H1 (cell line): ENCODE results near the gene SPINT2. TPM values are rescaled to one million over a fixed set of nuclear protein-coding genes. Genes with fewer than 3 reads are reported as not detected.

Experiments used
- CTCF ChIA-PET: fragments of 300-600 bp; sonication (Branson Sonifier 250); formaldehyde crosslinking; loops from one replicate; lab custom pipeline; 2021; ENCODE audit not compliant: partially characterized antibody; lab: Charles Lee
- POLR2A ChIA-PET: fragments of 300-600 bp; sonication (Branson Sonifier 250); formaldehyde crosslinking; loops from one replicate; lab custom pipeline; 2021; ENCODE audit warnings: inconsistent platforms; ENCODE audit not compliant: partially characterized antibody; lab: Charles Lee
- DNase-seq, 2 experiments: peaks; one replicate each; pipeline versions ENCODE4 v3.0.0 to v3.0.0-alpha.2; 2010 to 2022; ENCODE audit warnings: low spot score in 2 of 2, low read depth in 1 of 2, mixed read lengths in 1 of 2
- FAIRE-seq: peaks from 2 replicates; lab custom pipeline; 2011; peaks lifted over from hg19 to GRCh38; lab: Jason Lieb, UNC
- H2AFZ ChIP-seq: 2 replicates; pipeline ENCODE4 v1.8.1; 2012; ENCODE audit warnings: low read length, inconsistent platforms
- H2AK5ac ChIP-seq: 2 replicates; pipeline ENCODE4 v1.6.1; 2013; ENCODE audit warnings: low read depth, low read length
- H2BK120ac ChIP-seq: replicated peaks from 2 replicates; pipeline ENCODE3; 2013; ENCODE audit warnings: low read depth, low read length, inconsistent platforms
- H2BK12ac ChIP-seq: 2 replicates; pipeline ENCODE4 v1.6.1; 2013; ENCODE audit warnings: low read depth, low read length
- H2BK15ac ChIP-seq: 2 replicates; pipeline ENCODE4 v1.6.1; 2013; ENCODE audit warnings: low read length
- H2BK20ac ChIP-seq: 2 replicates; pipeline ENCODE4 v1.6.1; 2013; ENCODE audit warnings: low read length
- H2BK5ac ChIP-seq: 2 replicates; pipeline ENCODE4 v1.6.1; 2013; ENCODE audit warnings: low read depth, low read length
- H3K14ac ChIP-seq: 2 replicates; pipeline ENCODE4 v1.6.1; 2013; ENCODE audit warnings: inconsistent platforms; ENCODE audit not compliant: insufficient read length
- H3K18ac ChIP-seq: 2 replicates; pipeline ENCODE4 v1.6.1; 2013; ENCODE audit warnings: low read length; ENCODE audit errors: extremely low read depth
- H3K23ac ChIP-seq: 2 replicates; pipeline ENCODE4 v1.6.1; 2013; ENCODE audit warnings: inconsistent platforms; ENCODE audit not compliant: insufficient read length
- H3K23me2 ChIP-seq: 2 replicates; pipeline ENCODE4 v1.6.1; 2013; ENCODE audit warnings: low read depth, low read length
- H3K27ac ChIP-seq: 2 replicates; pipeline ENCODE4 v1.6.1; 2011; ENCODE audit warnings: low read depth, low read length, inconsistent platforms
- H3K27me3 ChIP-seq, 4 experiments: replicated peaks in 1 of 4; 1 replicate in 1 of 4; 2 replicates in 3 of 4; pipeline versions ENCODE4 v1.6.1 to v1.8.1; 2011 to 2013; ENCODE audit warnings: low read length in 3 of 4, mild to moderate bottlenecking in 3 of 4, inconsistent platforms in 2 of 4, mixed read lengths in 2 of 4, moderate library complexity in 1 of 4; ENCODE audit not compliant: control insufficient read depth in 3 of 4, insufficient read depth in 3 of 4; ENCODE audit errors: extremely low read depth in 1 of 4
- H3K36me3 ChIP-seq, 4 experiments: 2 replicates each; pipeline versions ENCODE4 v1.6.1 to v1.8.1; 2011 to 2013; ENCODE audit warnings: mild to moderate bottlenecking in 4 of 4, low read length in 3 of 4, moderate library complexity in 2 of 4, control low read depth in 1 of 4, inconsistent platforms in 1 of 4; ENCODE audit not compliant: insufficient read depth in 4 of 4, control insufficient read depth in 2 of 4
- H3K4ac ChIP-seq: replicated peaks from 2 replicates; pipeline ENCODE3; 2013; ENCODE audit warnings: low read length, low read depth, mixed read lengths, inconsistent platforms; ENCODE audit not compliant: insufficient read length
- H3K4me1 ChIP-seq, 4 experiments: replicated peaks in 1 of 4; 1 replicate in 1 of 4; 2 replicates in 3 of 4; pipeline versions ENCODE4 v1.6.1 to v1.8.1; 2011 to 2013; ENCODE audit warnings: low read length in 3 of 4, inconsistent platforms in 2 of 4, mixed read lengths in 1 of 4; ENCODE audit not compliant: insufficient read depth in 4 of 4, control insufficient read depth in 3 of 4
- H3K4me2 ChIP-seq, 2 experiments: 2 replicates each; pipeline versions ENCODE4 v1.6.1 to v1.8.1; 2011 to 2013; ENCODE audit warnings: low read depth in 2 of 2, low read length in 2 of 2, control low read depth in 1 of 2, inconsistent platforms in 1 of 2, mild to moderate bottlenecking in 1 of 2; ENCODE audit not compliant: insufficient read depth in 1 of 2
- H3K4me3 ChIP-seq, 4 experiments: fragments of 200-600, 300-600 bp in 1 of 4; sonication (generic), shearing (Covaris generic), sonication (Bioruptor Twin) in 1 of 4; 2 replicates each; pipeline versions ENCODE4 v1.5.1 to v1.8.1; 2011 to 2016; ENCODE audit warnings: low read length in 4 of 4, low read depth in 3 of 4, control low read depth in 2 of 4, inconsistent platforms in 2 of 4, mild to moderate bottlenecking in 2 of 4, mixed read lengths in 1 of 4, moderate library complexity in 1 of 4; ENCODE audit not compliant: insufficient read depth in 2 of 4; ENCODE audit errors: extremely low read depth in 1 of 4
- H3K56ac ChIP-seq: replicated peaks from 2 replicates; pipeline ENCODE3; 2013; ENCODE audit warnings: low read depth, mild to moderate bottlenecking, mixed read lengths, low read length, inconsistent platforms; ENCODE audit not compliant: insufficient read length
- H3K79me1 ChIP-seq: 2 replicates; pipeline ENCODE4 v1.6.1; 2013; ENCODE audit warnings: low read depth, low read length, control low read depth
- H3K79me2 ChIP-seq, 2 experiments: 2 replicates each; pipeline versions ENCODE4 v1.6.1 to v1.8.1; 2012 to 2013; ENCODE audit warnings: low read length in 2 of 2, mild to moderate bottlenecking in 2 of 2, inconsistent platforms in 1 of 2; ENCODE audit not compliant: insufficient read depth in 2 of 2, control insufficient read depth in 1 of 2
- H3K9ac ChIP-seq, 4 experiments: replicated peaks in 1 of 4; 1 replicate in 1 of 4; 2 replicates in 3 of 4; pipeline versions ENCODE4 v1.6.1 to v1.8.1; 2011 to 2013; ENCODE audit warnings: low read depth in 3 of 4, low read length in 3 of 4, control low read depth in 2 of 4, mild to moderate bottlenecking in 2 of 4, moderate library complexity in 2 of 4, inconsistent platforms in 1 of 4; ENCODE audit errors: extremely low read depth in 1 of 4
- H3K9me3 ChIP-seq, 2 experiments: 2 replicates each; pipeline versions ENCODE4 v1.6.1 to v1.8.1; 2012 to 2013; ENCODE audit warnings: mild to moderate bottlenecking in 2 of 2, moderate library complexity in 2 of 2, control low read depth in 1 of 2, inconsistent platforms in 1 of 2, low read depth in 1 of 2, low read length in 1 of 2, mixed read lengths in 1 of 2; ENCODE audit not compliant: insufficient read depth in 2 of 2
- H4K20me1 ChIP-seq, 2 experiments: replicated peaks in 1 of 2; 2 replicates each; pipeline versions ENCODE3 to v1.8.1; 2011 to 2013; ENCODE audit warnings: inconsistent platforms in 2 of 2, low read length in 2 of 2, mild to moderate bottlenecking in 1 of 2; ENCODE audit not compliant: insufficient read depth in 2 of 2, control insufficient read depth in 1 of 2
- H4K5ac ChIP-seq: 2 replicates; pipeline ENCODE4 v1.6.1; 2013; ENCODE audit warnings: low read length, low read depth, mixed read lengths, inconsistent platforms; ENCODE audit not compliant: insufficient read length
- H4K8ac ChIP-seq: 2 replicates; pipeline ENCODE4 v1.8.0; 2013; ENCODE audit warnings: mild to moderate bottlenecking, moderate library complexity, low read length, inconsistent platforms; ENCODE audit not compliant: insufficient read depth; ENCODE audit errors: extremely low read depth
- H4K91ac ChIP-seq: replicated peaks from 2 replicates; pipeline ENCODE3; 2013; ENCODE audit warnings: low read length, mixed read lengths, inconsistent platforms; ENCODE audit not compliant: insufficient read length
- ASH2L ChIP-seq: fragments of 200-600, 300-600 bp; sonication (generic); IDR thresholded peaks from one replicate; pipeline ENCODE4 v1.7.1; 2017; ENCODE audit warnings: low read length
- CHD1 ChIP-seq: IDR thresholded peaks from 2 replicates; pipeline ENCODE4 v1.6.1; 2012; ENCODE audit warnings: low read depth, low read length, improper control_type of control experiment
- EP300 ChIP-seq, 2 experiments: IDR thresholded peaks; 1 replicate in 1 of 2; 2 replicates in 1 of 2; pipeline ENCODE4 v1.6.1; 2011 to 2012; ENCODE audit warnings: low read depth in 2 of 2, low read length in 2 of 2, mild to moderate bottlenecking in 2 of 2, borderline replicate concordance in 1 of 2, inconsistent platforms in 1 of 2, moderate library complexity in 1 of 2
- JUN ChIP-seq: IDR thresholded peaks from 2 replicates; pipeline ENCODE4 v1.6.1; 2011; ENCODE audit warnings: low read depth, mild to moderate bottlenecking, improper control_type of control experiment, low read length
- KDM4A ChIP-seq: IDR thresholded peaks from one replicate; pipeline ENCODE4 v1.7.1; 2012; ENCODE audit warnings: low read depth, mild to moderate bottlenecking, moderate library complexity, low read length, inconsistent platforms; ENCODE audit not compliant: severe bottlenecking
- PHF8 ChIP-seq: fragments of 200-600 bp; sonication (generic); conservative IDR thresholded peaks from 2 replicates; pipeline ENCODE4 v1.7.1; 2012; ENCODE audit warnings: low read depth, mild to moderate bottlenecking, inconsistent platforms, low read length, moderate library complexity
- POLR2A ChIP-seq, 2 experiments: IDR thresholded peaks; 1 replicate in 1 of 2; 2 replicates in 1 of 2; pipeline ENCODE4 v1.6.1; 2011; ENCODE audit warnings: low read depth in 2 of 2, low read length in 2 of 2, mild to moderate bottlenecking in 2 of 2; ENCODE audit errors: control extremely low read depth in 1 of 2
- RAD21 ChIP-seq, 2 experiments: IDR thresholded peaks in 1 of 2; conservative IDR thresholded peaks in 1 of 2; 2 replicates each; pipeline ENCODE4 v1.6.1; 2011; ENCODE audit warnings: low read depth in 2 of 2, low read length in 2 of 2, improper control_type of control experiment in 1 of 2, inconsistent platforms in 1 of 2, mild to moderate bottlenecking in 1 of 2, moderate library complexity in 1 of 2
- SIX5 ChIP-seq: IDR thresholded peaks from 2 replicates; pipeline ENCODE4 v1.6.1; 2011; ENCODE audit warnings: mild to moderate bottlenecking, low read depth, low read length
- SP1 ChIP-seq: IDR thresholded peaks from 2 replicates; pipeline ENCODE4 v1.6.1; 2011; ENCODE audit warnings: low read depth, low read length
- SP4 ChIP-seq: IDR thresholded peaks from 2 replicates; pipeline ENCODE4 v1.6.1; 2012; ENCODE audit warnings: low read length, inconsistent platforms
- SUZ12 ChIP-seq: fragments of 200-600 bp; sonication (generic); IDR thresholded peaks from 2 replicates; pipeline ENCODE4 v1.6.1; 2012; ENCODE audit warnings: mild to moderate bottlenecking, inconsistent platforms, low read length, moderate library complexity, mixed read lengths
- TAF7 ChIP-seq: optimal IDR thresholded peaks from 2 replicates; pipeline ENCODE3; 2011; ENCODE audit warnings: low read depth, mild to moderate bottlenecking, inconsistent platforms, low read length, moderate library complexity, borderline replicate concordance
- WGBS, 2 experiments: shearing (Covaris generic) in 1 of 2; methylation state at CpG; one replicate each; pipeline versions ENCODE4 v1.1.6 to v1.1.7; 2013 to 2015; ENCODE audit warnings: low lambda C conversion rate in 2 of 2, mixed read lengths in 2 of 2, inconsistent platforms in 1 of 2, low coverage in 1 of 2, missing lambda C conversion rate in 1 of 2; ENCODE audit not compliant: insufficient replicate concordance in 2 of 2, insufficient coverage in 1 of 2, insufficient read length in 1 of 2; ENCODE audit errors: extremely low coverage in 1 of 2, missing lambda C conversion rate in 1 of 2; 5-methylcytosine and 5-hydroxymethylcytosine counted together
- polyA plus RNA-seq, 7 experiments: library from polyadenylated mRNA; depleted of rRNA in 3 of 7; stranded (reverse) in 5 of 7; unstranded in 2 of 7; fragments of >200 nt in 5 of 7; fragments of 200-250 nt in 2 of 7; gene quantifications; 1 replicate in 5 of 7; 2 replicates in 1 of 7; 4 replicates in 1 of 7; pipeline versions ENCODE4 v1.2.1 to v1.2.3, GENCODE V29; 2011 to 2013; ENCODE audit warnings: missing spikeins in 2 of 7, mixed read lengths in 2 of 7
- total RNA-seq: library from RNA; stranded (reverse); fragmentation: NEBNext Ultra II Directional; extraction: Animal tissue kit (Norgen Biotek cat#: 25700); gene quantifications from 2 replicates; pipeline ENCODE4 v1.2.1, GENCODE V29; 2021

The SPINT2 gene
- total and polyA plus RNA-seq, 2 of the 8 experiments (the other 6 are each of a cell fraction or from before 2014, with no cell fraction given), result 294 to 296 TPM

DNA sequence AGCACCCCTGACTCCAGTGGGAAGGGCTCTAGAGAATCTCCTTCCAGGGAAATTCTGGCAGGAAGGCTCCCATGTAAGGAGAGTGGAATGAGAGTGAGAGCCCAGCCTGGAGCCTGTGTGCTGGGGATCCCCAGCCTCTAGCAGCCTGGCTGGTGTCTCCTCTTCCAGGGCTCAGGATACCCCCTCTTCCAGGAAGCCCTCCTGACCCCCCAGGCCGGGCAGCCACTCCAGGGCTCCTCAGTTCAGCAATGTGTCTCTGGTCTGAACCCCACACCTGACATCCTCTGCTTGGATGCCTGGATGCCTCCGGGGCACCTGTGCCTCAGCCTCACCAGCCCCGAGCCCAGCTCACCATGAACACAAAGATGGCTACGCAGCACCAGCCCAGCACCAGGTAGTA, 42.7 kb downstream of the SPINT2 start:
- CTCF ChIA-PET, result interaction anchor here (0.7 to 1.5 kb wide), 7 partner anchors 28 to 82 kb away, joined by 3 to 4 read pairs (median 3); partner anchors contain the start of gene CATSPERG
- Histone ChIP-seq H4K91ac (no peak overlapping the region), H3K27ac (no peak overlapping the region), H3K14ac (no peak overlapping the region), H3K4me3 (no peak overlapping the region), H2BK5ac (no peak overlapping the region), H3K79me2 (peaks cover 0 to 8% of the 10 kb centered on the region in 2 experiments; a peak in 1 of 4 replicates), H3K27me3 (no peaks in the 10 kb centered on the region; a peak in 1 of 7 replicates), H3K18ac (no peak overlapping the region), H2BK120ac (no peak overlapping the region), H3K4ac (no peak overlapping the region), H2BK12ac (no peak overlapping the region), H3K56ac (no peak overlapping the region), H4K20me1 (peaks cover 4 to 16% of the 10 kb centered on the region in 2 experiments), H2BK15ac (no peak overlapping the region), H3K23ac (no peak overlapping the region), H3K36me3 (peaks cover 0 to 18% (median 9%) of the 10 kb centered on the region in 4 experiments; a peak in 5 of 8 replicates)
- 86% methylated on average over 4 of the region's 4 CpGs; no CpG with 5 or more reads in 1 of the 2 experiments for WGBS, 2 experiments
- TF ChIP-seq SP4 (no peak), RAD21 (IDR thresholded peaks at IDR 0.05 in 1 of 2, conservative IDR thresholded peaks at IDR 0.05 in 1 of 2; ENCODE audit: low read depth in 2 of 2, low read length in 2 of 2) (no peak), CHD1 (no peak), SUZ12 (no peak), ASH2L (no peak), EP300 (IDR thresholded peaks at IDR 0.05; ENCODE audit: borderline replicate concordance in 1 of 2, low read depth in 2 of 2, low read length in 2 of 2) (no peak), JUN (no peak), SIX5 (no peak), KDM4A (no peak), TAF7 (no peak), PHF8 (no peak), POLR2A (IDR thresholded peaks at IDR 0.05; ENCODE audit: control extremely low read depth in 1 of 2, low read depth in 2 of 2, low read length in 2 of 2) (no peak), SP1 (no peak)
- TF ChIP-seq, all 59 proteins: peak for 0
- Histone ChIP-seq H3K23me2 (peaks cover 12% of the 10 kb centered on the region; the same call in 1 of the 2 replicates), H3K79me1 (peaks cover 8% of the 10 kb centered on the region), H3K4me2 (no peak overlapping the region), H4K8ac (no peak overlapping the region), H3K9me3 (no peaks in the 10 kb centered on the region), H2AK5ac (no peak overlapping the region), H2AFZ (no peak overlapping the region), H2BK20ac (no peak overlapping the region), H3K9ac (no peak overlapping the region), H3K4me1 (peaks cover 0 to 14% (median 4%) of the 10 kb centered on the region in 4 experiments; a peak in 4 of 7 replicates), H4K5ac (no peak overlapping the region)
- POLR2A ChIA-PET, result interaction anchor here (0.9 to 1.2 kb wide), 2 partner anchors 12 to 91 kb away, joined by 3 read pairs; partner anchors contain the start of gene KCNK6
- DNase-seq (no peak), FAIRE-seq (no peak)
